ENCODE results near the gene ITPR3. TPM values are rescaled to one million over a fixed set of nuclear protein-coding genes. Genes with fewer than 3 reads are reported as not detected.

ITPR3 gene
- total RNA-seq, 4 donors from 2014 or later: 105 to 262 (median 124) TPM

- TF ChIP-seq EP300 (IDR thresholded peaks at IDR 0.05; ENCODE audit: low read depth): no peak
- no peak for TF ChIP-seq POLR2A (IDR thresholded peaks at IDR 0.05)
- TF ChIP-seq, protein P1, sequence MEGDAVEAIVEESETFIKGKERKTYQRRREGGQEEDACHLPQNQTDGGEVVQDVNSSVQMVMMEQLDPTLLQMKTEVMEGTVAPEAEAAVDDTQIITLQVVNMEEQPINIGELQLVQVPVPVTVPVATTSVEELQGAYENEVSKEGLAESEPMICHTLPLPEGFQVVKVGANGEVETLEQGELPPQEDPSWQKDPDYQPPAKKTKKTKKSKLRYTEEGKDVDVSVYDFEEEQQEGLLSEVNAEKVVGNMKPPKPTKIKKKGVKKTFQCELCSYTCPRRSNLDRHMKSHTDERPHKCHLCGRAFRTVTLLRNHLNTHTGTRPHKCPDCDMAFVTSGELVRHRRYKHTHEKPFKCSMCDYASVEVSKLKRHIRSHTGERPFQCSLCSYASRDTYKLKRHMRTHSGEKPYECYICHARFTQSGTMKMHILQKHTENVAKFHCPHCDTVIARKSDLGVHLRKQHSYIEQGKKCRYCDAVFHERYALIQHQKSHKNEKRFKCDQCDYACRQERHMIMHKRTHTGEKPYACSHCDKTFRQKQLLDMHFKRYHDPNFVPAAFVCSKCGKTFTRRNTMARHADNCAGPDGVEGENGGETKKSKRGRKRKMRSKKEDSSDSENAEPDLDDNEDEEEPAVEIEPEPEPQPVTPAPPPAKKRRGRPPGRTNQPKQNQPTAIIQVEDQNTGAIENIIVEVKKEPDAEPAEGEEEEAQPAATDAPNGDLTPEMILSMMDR (IDR thresholded peaks at IDR 0.05): no peak
- TF ChIP-seq POLR2AphosphoS5 (IDR thresholded peaks at IDR 0.05): no peak
- H3K4me1 ChIP-seq: no peaks in the 10 kb centered on the region
- H3K36me3 ChIP-seq: peaks cover 0 to 15% (median 7%) of the 10 kb centered on the region in 4 donors
- no peak overlapping the region for H3K4me3 ChIP-seq
- in situ Hi-C loops (cut with MboI; ENCODE audit: low pct_ligation_motif_present in 1 of 4, low pct_unique_long_range_greater_than_20kb in 1 of 4, low sequenced_read_pairs in 3 of 4): no loop called here
- no peaks in the 10 kb centered on the region for H3K9me3 ChIP-seq
- 82% methylated on average over 12 of the region's 12 CpGs; no CpG with 5 or more reads in 1 of the 2 donors for WGBS, 2 donors (ENCODE audit: low coverage in 1 of 2)
- H3K27me3 ChIP-seq: no peaks in the 10 kb centered on the region
- H3K27ac ChIP-seq: no peak overlapping the region
- intact Hi-C loops (cut with DNase I; ENCODE audit: low total_unique reads): no loop called here
- no peak for DNase-seq
These were observed 57.9 kb downstream of the ITPR3 start for GRCh38 chr6:33678932-33679490.

DNA sequence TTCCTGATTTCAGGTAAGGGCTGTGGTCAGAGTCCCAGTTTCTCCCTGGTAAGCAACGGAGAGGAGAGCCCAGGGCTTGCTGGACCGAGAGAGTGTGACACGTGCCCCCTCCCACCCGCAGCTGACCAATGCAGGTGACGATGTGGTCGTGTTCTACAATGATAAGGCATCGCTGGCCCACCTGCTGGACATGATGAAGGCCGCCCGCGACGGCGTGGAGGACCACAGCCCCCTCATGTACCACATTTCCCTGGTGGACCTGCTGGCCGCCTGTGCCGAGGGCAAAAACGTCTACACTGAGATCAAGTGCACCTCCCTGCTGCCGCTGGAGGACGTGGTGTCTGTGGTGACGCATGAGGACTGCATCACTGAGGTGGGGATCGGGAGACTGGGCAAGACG is 58.6 kb downstream of the ITPR3 start:
- Histone ChIP-seq H3K4me1 (no peaks in the 10 kb centered on the region), H3K27me3 (no peaks in the 10 kb centered on the region), H3K36me3 (peaks cover 0 to 15% (median 7%) of the 10 kb centered on the region in 4 donors), H3K27ac (no peak overlapping the region), H3K9me3 (no peaks in the 10 kb centered on the region), H3K4me3 (no peak overlapping the region)
- TF ChIP-seq POLR2AphosphoS5 (IDR thresholded peaks at IDR 0.05): no peak
- TF ChIP-seq EP300 (IDR thresholded peaks at IDR 0.05; ENCODE audit: low read depth): no peak
- TF ChIP-seq POLR2A (IDR thresholded peaks at IDR 0.05): no peak
- TF ChIP-seq, protein P1 (IDR thresholded peaks at IDR 0.05): no peak
- in situ Hi-C loops (cut with MboI; ENCODE audit: low pct_ligation_motif_present in 1 of 4, low pct_unique_long_range_greater_than_20kb in 1 of 4, low sequenced_read_pairs in 3 of 4): no loop called here
- no peak for DNase-seq
- WGBS, 2 donors (ENCODE audit: low coverage in 1 of 2): 90 to 97% methylated on average over 2 to 19 of the region's 20 CpGs
- intact Hi-C loops (cut with DNase I; ENCODE audit: low total_unique reads): loop anchor here (10.0 kb wide), 1 partner anchor 85 kb away; no protein-coding TSS in a partner anchor

GRCh38 chr6:33682341-33682740 is 61.2 kb downstream of the ITPR3 start:
- DNase-seq: no peak
- in situ Hi-C loops (cut with MboI; ENCODE audit: low pct_ligation_motif_present in 1 of 4, low pct_unique_long_range_greater_than_20kb in 1 of 4, low sequenced_read_pairs in 3 of 4) (no loop called here), intact Hi-C loops (cut with DNase I; ENCODE audit: low total_unique reads) (loop anchor here (10.0 kb wide), 1 partner anchor 88 kb away; no protein-coding TSS in a partner anchor)
- Histone ChIP-seq H3K27ac (no peak overlapping the region), H3K9me3 (no peaks in the 10 kb centered on the region), H3K4me1 (no peaks in the 10 kb centered on the region), H3K36me3 (peaks cover 0 to 28% (median 4%) of the 10 kb centered on the region in 4 donors), H3K4me3 (no peak overlapping the region), H3K27me3 (no peaks in the 10 kb centered on the region)
- TF ChIP-seq POLR2A (IDR thresholded peaks at IDR 0.05): no peak
- no peak for TF ChIP-seq EP300 (IDR thresholded peaks at IDR 0.05; ENCODE audit: low read depth)
- no peak for TF ChIP-seq POLR2AphosphoS5 (IDR thresholded peaks at IDR 0.05)
- TF ChIP-seq, protein P1 (IDR thresholded peaks at IDR 0.05): no peak
- WGBS, 2 donors (ENCODE audit: low coverage in 1 of 2): 90 to 100% methylated on average over 3 to 13 of the region's 13 CpGs

- in situ Hi-C loops (cut with MboI; ENCODE audit: low pct_ligation_motif_present in 1 of 4, low pct_unique_long_range_greater_than_20kb in 1 of 4, low sequenced_read_pairs in 3 of 4) (no loop called here), intact Hi-C loops (cut with DNase I; ENCODE audit: low total_unique reads) (loop anchor here (10.0 kb wide), 1 partner anchor 88 kb away; no protein-coding TSS in a partner anchor)
- TF ChIP-seq EP300 (IDR thresholded peaks at IDR 0.05; ENCODE audit: low read depth): no peak
- no peak for TF ChIP-seq POLR2AphosphoS5 (IDR thresholded peaks at IDR 0.05)
- TF ChIP-seq, protein P1 (IDR thresholded peaks at IDR 0.05): no peak
- no peak for TF ChIP-seq POLR2A (IDR thresholded peaks at IDR 0.05)
- Histone ChIP-seq H3K4me3 (no peak overlapping the region), H3K9me3 (no peaks in the 10 kb centered on the region), H3K36me3 (peaks cover 0 to 29% (median 2%) of the 10 kb centered on the region in 4 donors), H3K27ac (no peak overlapping the region), H3K4me1 (no peaks in the 10 kb centered on the region), H3K27me3 (no peaks in the 10 kb centered on the region)
- DNase-seq: no peak
- 96% methylated on average over 14 of the region's 15 CpGs; no CpG with 5 or more reads in 1 of the 2 donors for WGBS, 2 donors (ENCODE audit: low coverage in 1 of 2)
These were observed 62.0 kb downstream of the ITPR3 start for GRCh38 chr6:33683051-33683571.

Data from transverse colon (tissue), 4 donors.